Measurements from ENCODE around the gene ERMARD. TPM values are rescaled to one million over a fixed set of nuclear protein-coding genes. Genes with fewer than 3 reads are reported as not detected.

The ERMARD gene
- total and polyA plus RNA-seq, 2 donors (not counting 3 experiments of a cell fraction or from before 2014, with no cell fraction given): 23.8 to 36.4 TPM

GRCh38 chr6:169806701-169807100, 55.3 kb downstream of the ERMARD start:
- Histone ChIP-seq H3K36me3 (ENCODE audit: control insufficient read depth in 2 of 2, extremely low read depth in 1 of 2, insufficient read depth in 2 of 2, low read length in 2 of 2) (no peaks in the 10 kb centered on the region), H4K20me1 (replicated peaks; ENCODE audit: control insufficient read depth, extremely low read depth, insufficient read depth, low read length) (no peaks in the 10 kb centered on the region), H3K9me1 (replicated peaks; ENCODE audit: control insufficient read depth, extremely low read depth, insufficient read depth, low read length) (no peaks in the 10 kb centered on the region), H2AFZ (ENCODE audit: low read depth, low read length) (no peak overlapping the region), H3K79me2 (ENCODE audit: control insufficient read depth, insufficient read depth, low read length) (no peaks in the 10 kb centered on the region), H3K27ac (ENCODE audit: insufficient read depth, low read depth, low read length) (no peak overlapping the region), H3K27me3 (ENCODE audit: control insufficient read depth in 2 of 2, insufficient read depth in 2 of 2, low read length in 2 of 2) (no peaks in the 10 kb centered on the region), H3K9me3 (replicated peaks; ENCODE audit: control insufficient read depth, insufficient read depth, low read length) (no peaks in the 10 kb centered on the region), H3K4me3 (replicated peaks in 1 of 3; ENCODE audit: insufficient read depth in 1 of 3, low read depth in 1 of 3, low read length in 3 of 3) (no peak overlapping the region), H3K4me2 (ENCODE audit: insufficient read depth, low read length) (no peak overlapping the region), H3K4me1 (ENCODE audit: control insufficient read depth, extremely low read depth, insufficient read depth, low read length) (no peaks in the 10 kb centered on the region), H3K9ac (replicated peaks; ENCODE audit: extremely low read depth, insufficient read depth, low read length) (no peak overlapping the region)
- CTCF ChIA-PET: interaction anchor here (1.0 to 5.4 kb wide), 4 partner anchors 16 to 710 kb away, joined by 3 to 44 read pairs (median 20); no protein-coding TSS in a partner anchor
- BruUV-seq (replicated peaks): no TSS peak
- dilution Hi-C loops (cut with MboI; ENCODE audit: extremely low pct_ligation_motif_present, low sequenced_read_pairs): no loop called here
- POLR2A ChIA-PET: no interaction called here
- no peak for TF ChIP-seq MAX (IDR thresholded peaks at IDR 0.05; ENCODE audit: insufficient read depth, insufficient read length)
- TF ChIP-seq POLR2A (IDR thresholded peaks at IDR 0.05; ENCODE audit: low read depth, low read length): no peak
- TF ChIP-seq JUN (IDR thresholded peaks at IDR 0.05; ENCODE audit: borderline replicate concordance, insufficient read depth, insufficient read length, low read depth): no peak
- no peak for TF ChIP-seq CTCF (IDR thresholded peaks at IDR 0.05; ENCODE audit: extremely low read depth in 1 of 2, insufficient read depth in 1 of 2, low read depth in 1 of 2, low read length in 2 of 2)
- TF ChIP-seq POLR2AphosphoS5 (IDR thresholded peaks at IDR 0.05; ENCODE audit: insufficient read depth, low read depth, low read length): no peak
- no peak for TF ChIP-seq MYC (IDR thresholded peaks at IDR 0.05; ENCODE audit: low read depth, low read length)
- no peak for TF ChIP-seq GATA2 (IDR thresholded peaks at IDR 0.05; ENCODE audit: insufficient read depth, insufficient read length, low read depth, low read length)
- no peak for TF ChIP-seq EZH2 (IDR thresholded peaks at IDR 0.05; ENCODE audit: borderline replicate concordance, low read depth, low read length, severe bottlenecking)
- no peak for TF ChIP-seq FOS (IDR thresholded peaks at IDR 0.05; ENCODE audit: borderline replicate concordance, insufficient read depth, low read length)
- no peak for FAIRE-seq
- intact Hi-C loops (cut with micrococcal nuclease): no loop called here
- DNase-seq (ENCODE audit: low read depth, low spot score): no peak

All from endothelial cell of umbilical vein (primary cell).